ENCODE results near the gene AURKAIP1. TPM values are rescaled to one million over a fixed set of nuclear protein-coding genes. Genes with fewer than 3 reads are reported as not detected.

AURKAIP1 gene
- total RNA-seq, 1 donor = 74.6 TPM

- Histone ChIP-seq H3K4me3 (ENCODE audit: insufficient read depth, low read length) (no peak overlapping the region), H2AFZ (ENCODE audit: low read length) (no peak overlapping the region), H4K20me1 (ENCODE audit: insufficient read depth, low read length) (peaks cover 19% of the 10 kb centered on the region), H3K4me1 (ENCODE audit: insufficient read depth, low read length) (no peaks in the 10 kb centered on the region), H3K79me2 (ENCODE audit: insufficient read depth, low read length) (peaks cover 3% of the 10 kb centered on the region), H3K27me3 (ENCODE audit: insufficient read depth, low read length) (no peaks in the 10 kb centered on the region), H3K4me2 (ENCODE audit: insufficient read depth, low read length) (no peak overlapping the region), H3K9me3 (ENCODE audit: low read depth, low read length) (no peaks in the 10 kb centered on the region), H3K27ac (ENCODE audit: low read depth, low read length) (no peak overlapping the region), H3K36me3 (ENCODE audit: insufficient read depth, low read length) (peaks cover under 1% of the 10 kb centered on the region)
- no peak for TF ChIP-seq CTCF (IDR thresholded peaks at IDR 0.05; ENCODE audit: extremely low read depth, low read depth, low read length)
- no peak for DNase-seq (ENCODE audit: insufficient read length, low spot score, missing footprints)
Measured at GRCh38 chr1:1332031-1332755, 42.8 kb downstream of the AURKAIP1 start.

DNA sequence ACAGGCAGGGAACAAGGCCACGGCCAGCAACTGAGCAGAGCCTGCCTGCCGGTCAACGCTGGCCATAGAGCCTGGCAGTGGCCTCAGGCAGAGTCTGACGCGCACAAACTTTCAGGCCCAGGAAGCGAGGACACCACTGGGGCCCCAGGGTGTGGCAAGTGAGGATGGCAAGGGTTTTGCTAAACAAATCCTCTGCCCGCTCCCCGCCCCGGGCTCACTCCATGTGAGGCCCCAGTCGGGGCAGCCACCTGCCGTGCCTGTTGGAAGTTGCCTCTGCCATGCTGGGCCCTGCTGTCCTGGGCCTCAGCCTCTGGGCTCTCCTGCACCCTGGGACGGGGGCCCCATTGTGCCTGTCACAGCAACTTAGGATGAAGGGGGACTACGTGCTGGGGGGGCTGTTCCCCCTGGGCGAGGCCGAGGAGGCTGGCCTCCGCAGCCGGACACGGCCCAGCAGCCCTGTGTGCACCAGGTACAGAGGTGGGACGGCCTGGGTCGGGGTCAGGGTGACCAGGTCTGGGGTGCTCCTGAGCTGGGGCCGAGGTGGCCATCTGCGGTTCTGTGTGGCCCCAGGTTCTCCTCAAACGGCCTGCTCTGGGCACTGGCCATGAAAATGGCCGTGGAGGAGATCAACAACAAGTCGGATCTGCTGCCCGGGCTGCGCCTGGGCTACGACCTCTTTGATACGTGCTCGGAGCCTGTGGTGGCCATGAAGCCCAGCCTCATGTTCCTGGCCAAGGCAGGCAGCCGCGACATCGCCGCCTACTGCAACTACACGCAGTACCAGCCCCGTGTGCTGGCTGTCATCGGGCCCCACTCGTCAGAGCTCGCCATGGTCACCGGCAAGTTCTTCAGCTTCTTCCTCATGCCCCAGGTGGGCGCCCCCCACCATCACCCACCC lies 43.7 kb downstream of the AURKAIP1 start, which contains the start of gene TAS1R3:
Gene TAS1R3, plus strand, starts transcription at position 213 of the 898 bp plus-strand sequence. Its CDS starts 66 bp downstream, at position 279.
- Histone ChIP-seq H3K4me2 (ENCODE audit: insufficient read depth, low read length) (no peak within 1 kb of the TSS), H3K4me3 (ENCODE audit: insufficient read depth, low read length) (no peak within 1 kb of the TSS), H4K20me1 (ENCODE audit: insufficient read depth, low read length) (peaks cover 21% of the 10 kb centered on the region), H3K36me3 (ENCODE audit: insufficient read depth, low read length) (peaks cover 5% of the 10 kb centered on the region), H3K9me3 (ENCODE audit: low read depth, low read length) (no peaks in the 10 kb centered on the region), H3K4me1 (ENCODE audit: insufficient read depth, low read length) (no peaks in the 10 kb centered on the region), H3K27me3 (ENCODE audit: insufficient read depth, low read length) (no peaks in the 10 kb centered on the region), H2AFZ (ENCODE audit: low read length) (no peak within 1 kb of the TSS), H3K27ac (ENCODE audit: low read depth, low read length) (no peak within 1 kb of the TSS), H3K79me2 (ENCODE audit: insufficient read depth, low read length) (peaks cover 12% of the 10 kb centered on the region)
- no peak for TF ChIP-seq CTCF (IDR thresholded peaks at IDR 0.05; ENCODE audit: extremely low read depth, low read depth, low read length)
- DNase-seq (ENCODE audit: insufficient read length, low spot score, missing footprints) = no peak

DNA sequence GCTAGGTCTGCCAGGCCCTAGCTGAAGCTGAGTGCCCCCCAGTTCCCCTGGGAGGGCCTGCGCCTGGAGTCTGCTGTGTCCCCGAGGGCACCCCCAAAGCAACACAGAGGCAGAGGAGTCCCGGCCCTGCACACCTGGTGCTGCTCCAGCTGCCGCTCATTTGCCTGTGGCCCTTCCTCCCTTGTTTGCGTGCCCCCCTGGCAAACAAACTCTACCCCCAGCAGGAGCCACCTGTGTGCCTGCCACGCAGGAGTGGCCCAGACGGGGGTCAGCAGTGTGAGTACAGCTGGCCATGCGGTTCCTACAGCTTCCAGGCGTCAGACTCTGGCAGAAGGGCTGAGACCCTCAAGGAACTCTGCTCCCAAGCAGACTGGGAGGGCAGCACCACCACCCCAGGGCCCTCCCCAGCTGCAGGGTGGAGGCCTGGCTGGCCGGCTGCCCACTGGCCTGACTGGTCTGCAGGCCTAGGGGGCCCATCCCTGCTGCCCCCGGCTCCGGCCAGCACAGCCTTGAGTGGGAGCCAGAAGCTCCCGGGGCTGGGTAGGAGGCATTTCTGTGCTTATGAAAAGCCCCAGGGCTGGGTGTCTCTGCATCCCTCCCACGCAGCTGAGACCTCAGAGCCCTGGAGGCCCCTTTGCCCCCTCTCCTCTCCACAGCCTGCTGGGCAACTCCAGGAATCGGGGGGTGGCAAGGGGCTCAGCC lies 44.5 kb downstream of the AURKAIP1 start:
- H3K27ac ChIP-seq (ENCODE audit: low read depth, low read length) = no peak overlapping the region
- H3K27me3 ChIP-seq (ENCODE audit: insufficient read depth, low read length) = no peaks in the 10 kb centered on the region
- peaks cover 20% of the 10 kb centered on the region for H3K79me2 ChIP-seq (ENCODE audit: insufficient read depth, low read length)
- no peak for DNase-seq (ENCODE audit: insufficient read length, low spot score, missing footprints)
- H4K20me1 ChIP-seq (ENCODE audit: insufficient read depth, low read length) = peaks cover 29% of the 10 kb centered on the region
- no peak overlapping the region for H3K4me3 ChIP-seq (ENCODE audit: insufficient read depth, low read length)
- no peak overlapping the region for H3K4me2 ChIP-seq (ENCODE audit: insufficient read depth, low read length)
- H2AFZ ChIP-seq (ENCODE audit: low read length) = no peak overlapping the region
- no peak for TF ChIP-seq CTCF (IDR thresholded peaks at IDR 0.05; ENCODE audit: extremely low read depth, low read depth, low read length)
- H3K9me3 ChIP-seq (ENCODE audit: low read depth, low read length) = no peaks in the 10 kb centered on the region
- H3K4me1 ChIP-seq (ENCODE audit: insufficient read depth, low read length) = peaks cover 6% of the 10 kb centered on the region
- peaks cover 5% of the 10 kb centered on the region for H3K36me3 ChIP-seq (ENCODE audit: insufficient read depth, low read length)
